ENCODE data around the gene COL27A1.

COL27A1 gene

GRCh38 chr9:114288193-114289091 is 133.1 kb downstream of the COL27A1 start:
- no peak for DNase-seq (ENCODE audit: low read depth)

- no peak for DNase-seq (ENCODE audit: low read depth)
These were observed 133.8 kb downstream of the COL27A1 start for GRCh38 chr9:114289106-114289505.

- no peak for DNase-seq (ENCODE audit: low read depth)
These were observed 134.5 kb downstream of the COL27A1 start for GRCh38 chr9:114289571-114290481.

GRCh38 chr9:114290561-114290986 is 135.2 kb downstream of the COL27A1 start:
- no peak for DNase-seq (ENCODE audit: low read depth)

GRCh38 chr9:114291064-114291474 is 135.7 kb downstream of the COL27A1 start:
- peak; percentile 39 for DNase-seq (ENCODE audit: low read depth)

- DNase-seq (ENCODE audit: low read depth), result no peak
These were observed 136.7 kb downstream of the COL27A1 start for GRCh38 chr9:114291886-114292590.

- no peak for DNase-seq (ENCODE audit: low read depth)
These were observed 139.3 kb downstream of the COL27A1 start for GRCh38 chr9:114294664-114295063.

- no peak for DNase-seq (ENCODE audit: low read depth)
These were observed 141.0 kb downstream of the COL27A1 start for GRCh38 chr9:114296338-114296737.

- DNase-seq (ENCODE audit: low read depth), result no peak
These were observed 144.2 kb downstream of the COL27A1 start for GRCh38 chr9:114299286-114300152.

GRCh38 chr9:114300153-114300845 is 145.0 kb downstream of the COL27A1 start:
- no peak for DNase-seq (ENCODE audit: low read depth)

GRCh38 chr9:114300846-114301797 is 145.8 kb downstream of the COL27A1 start:
- no peak for DNase-seq (ENCODE audit: low read depth)

GRCh38 chr9:114301798-114302565 is 146.6 kb downstream of the COL27A1 start:
- no peak for DNase-seq (ENCODE audit: low read depth)

GRCh38 chr9:114302727-114303126 is 147.4 kb downstream of the COL27A1 start:
- DNase-seq (ENCODE audit: low read depth), result no peak

GRCh38 chr9:114303571-114303970 is 148.2 kb downstream of the COL27A1 start:
- no peak for DNase-seq (ENCODE audit: low read depth)

GRCh38 chr9:114303977-114304376 is 148.6 kb downstream of the COL27A1 start:
- no peak for DNase-seq (ENCODE audit: low read depth)

GRCh38 chr9:114304416-114305188 is 149.3 kb downstream of the COL27A1 start:
- no peak for DNase-seq (ENCODE audit: low read depth)

- no peak for DNase-seq (ENCODE audit: low read depth)
These were observed 152.5 kb downstream of the COL27A1 start for GRCh38 chr9:114307899-114308267.

All from stimulated activated CD4-positive, alpha-beta T cell treated with anti-CD3 and anti-CD28 coated beads, Interleukin-2, amount 100 ng/mL, for 4 hours (primary cell).